Activated CD4-positive, alpha-beta T cell treated with anti-CD3 and anti-CD28 coated beads, Interleukin-2, Interleukin-6, amounts not matched to agents 100 ng/mL and 50 ng/mL, durations not matched to agents 16 hours and 8 hours (primary cell): ENCODE results near the gene BRINP1.

Experiments used
- DNase-seq: peaks from one replicate; pipeline ENCODE4 v3.0.0-alpha.2; 2020

Gene BRINP1

GRCh38 chr9:119368681-119369581 is at the start of gene BRINP1:
BRINP1 (minus strand) TSS chr9:119369435; CDS start chr9:119313355, 56,080 bp downstream.
- DNase-seq, result no peak

- no peak for DNase-seq
These were observed 49.5 kb upstream of the BRINP1 start for GRCh38 chr9:119418721-119419120.

- DNase-seq, result no peak
These were observed 47.6 kb upstream of the BRINP1 start for GRCh38 chr9:119416793-119417192.

GRCh38 chr9:119412399-119412798 is 43.2 kb upstream of the BRINP1 start:
- DNase-seq, result no peak

GRCh38 chr9:119409552-119409951 is 40.3 kb upstream of the BRINP1 start:
- DNase-seq, result no peak

GRCh38 chr9:119400606-119401005 is 31.4 kb upstream of the BRINP1 start:
- no peak for DNase-seq

- DNase-seq, result no peak
These were observed 29.1 kb upstream of the BRINP1 start for GRCh38 chr9:119398350-119398749.

- DNase-seq, result no peak
These were observed 22.6 kb upstream of the BRINP1 start for GRCh38 chr9:119391878-119392277.

- DNase-seq, result peak; percentile 2
These were observed 6.7 kb upstream of the BRINP1 start for GRCh38 chr9:119375892-119376291.

- DNase-seq, result no peak
These were observed 3.7 kb upstream of the BRINP1 start for GRCh38 chr9:119372951-119373350.

GRCh38 chr9:119370816-119371215 is 1.6 kb upstream of the BRINP1 start:
- peak; percentile 3 for DNase-seq

GRCh38 chr9:119369680-119370366 is 588 bp upstream of the BRINP1 start:
- DNase-seq, result no peak

- no peak for DNase-seq
These were observed 1.1 kb downstream of the BRINP1 start for GRCh38 chr9:119368179-119368578.

- no peak for DNase-seq
These were observed 1.6 kb downstream of the BRINP1 start for GRCh38 chr9:119367683-119368075.

GRCh38 chr9:119366909-119367682 is 2.1 kb downstream of the BRINP1 start:
- no peak for DNase-seq

GRCh38 chr9:119365291-119366027 is 3.8 kb downstream of the BRINP1 start:
- peak; percentile 11 for DNase-seq

- DNase-seq, result no peak
These were observed 9.0 kb downstream of the BRINP1 start for GRCh38 chr9:119360237-119360636.

- no peak for DNase-seq
These were observed 11.7 kb downstream of the BRINP1 start for GRCh38 chr9:119357336-119358096.

- no peak for DNase-seq
These were observed 19.8 kb downstream of the BRINP1 start for GRCh38 chr9:119349351-119349825.

- DNase-seq, result no peak
These were observed 25.9 kb downstream of the BRINP1 start for GRCh38 chr9:119343059-119343990.
